ENCODE results near the gene HMCES.
"Not testable (repeated sequence)": the region's sequence is repeated elsewhere in the genome, so short reads cannot be mapped to it uniquely, and the experiment has no call there.

Gene HMCES

DNA sequence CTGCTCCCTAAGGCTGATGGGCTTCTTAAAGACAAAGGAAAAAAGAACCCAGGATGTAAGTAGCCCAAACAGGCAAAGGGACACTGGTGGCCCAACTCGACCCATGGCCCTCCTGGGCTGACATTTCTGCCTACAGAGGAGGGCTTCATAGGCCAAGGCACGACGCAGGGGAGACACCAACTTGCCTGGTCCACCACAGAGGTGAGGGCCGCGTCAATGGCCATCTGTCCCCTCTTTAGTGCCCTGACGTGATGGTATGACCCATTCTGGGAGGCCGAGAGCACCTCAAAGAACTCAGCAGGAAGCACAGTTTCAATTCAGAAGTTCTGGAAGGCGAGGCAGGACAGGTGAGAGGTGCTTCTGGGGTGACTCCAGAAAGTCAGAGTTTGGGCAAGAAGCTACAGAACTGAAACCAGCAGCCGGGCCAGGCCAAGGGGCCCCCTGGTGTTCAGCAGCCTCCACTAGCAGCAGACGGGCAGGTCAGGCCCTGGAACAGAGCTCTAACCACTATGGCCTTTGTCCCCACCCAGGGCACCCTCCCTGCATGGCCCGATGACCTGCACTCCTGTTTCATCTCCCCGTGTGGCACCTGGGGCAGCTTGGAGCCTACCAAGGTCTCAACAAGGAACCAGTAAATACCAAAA lies 45.1 kb downstream of the HMCES start:
- no peak for DNase-seq

DNA sequence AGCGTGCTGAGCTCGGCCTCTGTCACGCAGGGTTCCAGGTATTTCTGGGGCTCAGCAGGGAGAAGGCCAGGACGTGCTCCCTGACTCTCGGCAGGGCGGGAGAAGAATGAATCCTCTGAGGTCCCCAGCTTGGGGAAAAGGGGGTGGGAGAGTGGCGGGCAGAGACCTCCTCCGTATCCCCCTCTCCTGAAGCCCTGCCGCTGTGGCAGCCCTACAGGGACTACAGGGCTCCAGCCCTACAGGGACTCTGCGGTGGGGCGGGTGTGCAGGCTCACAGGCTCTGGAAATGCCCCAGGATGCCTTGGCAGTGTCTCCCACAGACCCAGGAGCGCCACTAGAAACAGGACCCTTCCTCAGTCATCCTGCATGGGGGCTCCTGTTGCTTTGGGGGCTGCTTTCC lies 46.2 kb downstream of the HMCES start:
- DNase-seq, result no peak

DNA sequence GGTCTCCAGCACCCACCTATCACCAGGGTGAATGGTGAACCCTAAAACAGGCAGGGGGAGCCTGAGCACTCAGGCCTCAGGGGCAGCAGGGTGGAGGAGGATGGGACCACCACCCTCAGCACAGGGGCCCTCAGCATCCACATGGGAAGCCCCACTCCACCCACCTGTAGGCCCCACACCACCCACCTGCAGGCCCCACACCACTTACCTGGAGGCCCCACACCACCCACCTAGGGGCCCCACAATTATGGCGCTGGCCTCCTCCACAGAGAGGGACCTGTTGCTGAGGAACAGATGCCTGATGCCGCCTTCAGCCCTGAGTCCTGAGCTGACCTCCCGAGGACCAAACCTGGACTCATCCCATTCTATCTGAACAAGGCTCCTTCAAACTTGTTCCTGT lies 46.7 kb downstream of the HMCES start:
- DNase-seq, result no peak

DNA sequence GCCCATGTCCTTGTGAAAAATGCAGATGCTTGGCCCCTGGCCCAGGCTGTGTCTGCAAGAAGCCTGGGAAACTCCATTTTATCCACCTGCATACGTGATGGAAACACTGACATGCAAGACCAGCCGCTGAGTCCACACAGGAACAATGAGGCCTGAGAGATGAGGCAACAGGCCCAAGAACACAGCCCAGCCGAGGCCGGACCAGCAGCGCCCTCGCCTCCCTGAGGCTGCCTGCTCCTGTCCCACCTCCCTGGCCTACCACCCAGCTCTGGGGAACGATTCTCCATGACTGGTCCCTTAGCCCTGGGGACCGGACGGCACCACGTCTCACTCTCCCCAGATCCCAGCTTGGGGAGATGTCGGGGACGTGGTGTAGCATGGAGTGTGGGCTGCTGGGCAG lies 47.5 kb downstream of the HMCES start:
- no peak for DNase-seq

DNA sequence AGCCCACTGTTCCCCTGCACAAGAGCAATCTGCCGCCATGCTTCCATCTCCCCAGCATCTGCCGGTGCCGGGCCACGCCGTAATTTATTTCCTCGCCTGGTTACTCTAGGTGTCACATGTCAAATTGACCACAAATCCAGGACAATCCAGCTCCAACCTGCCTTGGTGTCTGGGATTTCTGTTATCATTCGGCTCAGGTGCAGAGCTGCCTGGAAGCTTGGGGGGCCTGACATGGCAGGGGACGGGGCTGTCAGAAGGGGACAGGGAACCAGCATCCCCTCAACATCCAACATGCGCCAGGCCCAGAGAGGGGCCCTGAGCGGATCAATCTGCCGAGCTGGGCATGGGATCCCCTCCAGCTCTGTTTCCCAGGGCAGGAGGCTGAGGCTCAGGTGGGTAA lies 47.9 kb downstream of the HMCES start:
- DNase-seq, result no peak

DNA sequence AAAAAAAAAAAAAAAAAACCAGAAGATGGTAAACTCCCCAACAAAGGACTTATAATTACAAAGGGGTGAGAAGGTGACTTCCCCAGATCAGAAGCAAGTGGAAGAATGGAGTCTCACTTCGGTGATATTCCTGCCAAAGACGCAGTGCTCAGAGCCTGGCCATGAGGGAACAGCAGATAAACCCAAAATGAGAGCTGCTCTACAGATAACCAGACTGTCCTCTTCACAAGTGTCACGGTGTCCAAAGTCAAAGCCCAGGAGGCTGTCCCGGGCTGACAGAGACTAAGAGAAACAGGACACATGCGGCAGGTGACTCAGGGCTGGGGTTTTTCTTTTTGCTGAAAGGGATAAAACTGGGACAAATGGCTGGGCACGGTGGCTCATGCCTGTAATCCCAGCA lies 48.8 kb downstream of the HMCES start:
- DNase-seq, result no peak

DNA sequence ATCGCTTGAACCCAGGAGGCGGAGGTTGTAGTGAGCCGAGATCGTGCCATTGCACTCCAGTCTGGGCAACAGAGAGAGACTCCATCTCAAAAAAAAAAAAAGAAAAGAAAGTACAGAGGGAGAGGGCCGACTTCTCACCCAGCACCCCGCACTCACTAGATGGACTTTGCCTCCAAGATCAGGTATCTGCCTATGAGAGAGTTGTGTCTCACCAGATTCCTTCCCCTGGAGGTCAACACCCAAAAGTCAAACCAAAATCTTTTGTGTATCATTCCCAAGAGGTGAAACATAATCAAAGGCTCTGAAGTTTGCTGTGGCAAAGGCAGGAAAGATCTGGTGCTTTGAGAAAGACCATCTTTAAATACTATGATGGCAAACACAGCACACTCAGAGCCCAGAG lies 51.2 kb downstream of the HMCES start:
- DNase-seq, result no peak

DNA sequence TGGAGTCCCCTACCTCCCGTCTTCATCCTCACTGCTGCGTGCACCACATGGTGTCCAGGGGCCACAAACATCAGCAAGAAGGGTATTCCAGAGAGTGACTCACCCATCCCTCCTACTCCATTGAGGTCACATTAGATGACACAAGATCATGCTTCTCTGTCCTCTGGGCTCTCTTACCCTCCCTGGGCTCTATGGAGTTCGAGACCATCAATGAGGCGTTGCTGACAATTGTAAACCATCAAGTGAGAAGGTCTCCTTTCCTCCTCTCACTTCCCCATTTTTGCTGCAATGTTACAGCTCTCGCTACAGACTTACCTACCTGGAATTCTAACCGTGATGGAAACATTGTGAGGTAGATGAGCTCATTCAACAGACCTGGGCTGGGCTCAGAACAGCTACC lies 51.7 kb downstream of the HMCES start:
- DNase-seq, result no peak

DNA sequence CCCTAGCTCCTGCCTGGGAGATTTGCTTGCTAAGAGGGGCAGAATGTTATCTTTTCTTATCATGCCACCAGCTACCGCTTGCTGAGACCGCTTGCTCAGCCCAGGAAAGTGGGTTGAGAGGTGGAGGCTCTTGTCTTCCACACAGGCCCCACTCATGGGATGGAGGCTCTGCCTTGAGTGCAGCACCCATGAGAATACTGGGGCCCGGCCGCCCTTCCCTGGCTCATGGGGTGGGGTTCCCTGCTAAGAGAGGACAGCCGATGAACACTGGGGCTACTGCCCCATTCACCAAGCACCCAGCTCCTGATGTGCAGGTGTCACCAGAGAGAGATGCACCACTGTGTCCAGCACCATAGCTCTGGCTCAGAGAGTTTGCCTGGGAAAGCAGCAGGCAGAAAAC lies 55.2 kb downstream of the HMCES start:
- DNase-seq, result no peak

DNA sequence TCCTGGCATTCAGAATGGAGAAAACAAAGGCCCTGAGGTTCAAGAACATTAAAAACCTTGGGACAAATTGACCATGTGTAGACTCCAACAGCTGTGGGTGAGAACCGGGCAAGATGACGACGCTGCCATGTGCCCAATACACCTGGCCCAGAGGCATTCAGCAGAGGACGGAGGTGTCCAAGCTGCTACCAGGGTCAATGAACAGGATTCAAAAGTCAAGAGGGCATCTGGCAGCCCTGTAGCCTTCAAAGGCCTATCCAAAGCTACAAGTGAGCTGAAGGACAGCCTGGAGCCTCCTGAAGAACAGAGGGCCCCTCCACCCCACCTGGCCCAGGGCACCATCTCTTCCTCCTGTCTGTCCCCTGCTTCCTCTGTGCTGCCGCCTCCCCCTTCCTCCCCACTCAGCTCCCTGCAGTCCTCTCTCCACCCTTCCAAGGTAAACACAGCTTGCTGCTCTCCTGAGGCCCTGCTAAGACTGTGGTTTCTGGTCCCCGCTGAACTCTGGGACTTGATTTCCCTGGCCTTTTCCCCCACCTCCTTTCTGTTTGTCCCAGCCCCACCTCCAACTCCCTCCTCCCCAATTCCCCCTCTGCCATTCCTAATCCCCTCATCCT lies 57.5 kb downstream of the HMCES start:
- no peak for DNase-seq

DNA sequence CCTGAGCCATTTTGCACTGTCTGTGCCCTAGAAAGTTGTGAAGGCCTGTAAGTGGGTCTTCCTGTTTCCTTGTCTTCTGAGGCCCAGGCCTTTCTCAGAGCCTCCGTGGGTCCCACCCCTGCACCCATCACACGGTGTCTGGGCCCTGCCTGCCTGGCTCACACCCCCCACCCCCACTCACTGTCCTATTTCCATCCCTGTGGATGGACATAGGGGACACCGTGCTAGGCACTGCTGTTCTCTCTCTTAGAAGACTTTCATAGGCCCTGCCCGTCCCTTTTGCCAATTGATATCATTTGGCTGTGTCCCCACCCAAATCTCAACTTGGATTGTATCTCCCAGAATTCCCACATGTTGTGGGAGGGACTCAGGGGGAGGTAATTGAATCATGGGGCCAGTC lies 59.0 kb downstream of the HMCES start:
- DNase-seq, result not testable (repeated sequence)

DNA sequence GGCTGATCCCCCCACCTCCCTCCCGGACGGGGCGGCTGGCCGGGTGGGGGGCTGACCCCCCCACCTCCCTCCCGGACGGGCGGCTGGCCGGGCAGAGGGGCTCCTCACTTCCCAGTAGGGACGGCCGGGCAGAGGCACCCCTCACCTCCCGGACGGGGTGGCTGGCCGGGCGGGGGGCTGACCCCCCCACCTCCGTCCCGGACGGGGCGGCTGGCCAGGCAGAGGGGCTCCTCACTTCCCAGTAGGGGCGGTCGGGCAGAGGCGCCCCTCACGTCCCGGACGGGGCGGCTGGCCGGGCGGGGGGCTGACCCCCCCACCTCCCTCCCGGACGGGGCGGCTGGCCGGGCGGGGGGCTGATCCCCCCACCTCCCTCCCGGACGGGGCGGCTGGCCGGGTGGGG lies 60.5 kb downstream of the HMCES start:
- DNase-seq, result not testable (repeated sequence)

DNA sequence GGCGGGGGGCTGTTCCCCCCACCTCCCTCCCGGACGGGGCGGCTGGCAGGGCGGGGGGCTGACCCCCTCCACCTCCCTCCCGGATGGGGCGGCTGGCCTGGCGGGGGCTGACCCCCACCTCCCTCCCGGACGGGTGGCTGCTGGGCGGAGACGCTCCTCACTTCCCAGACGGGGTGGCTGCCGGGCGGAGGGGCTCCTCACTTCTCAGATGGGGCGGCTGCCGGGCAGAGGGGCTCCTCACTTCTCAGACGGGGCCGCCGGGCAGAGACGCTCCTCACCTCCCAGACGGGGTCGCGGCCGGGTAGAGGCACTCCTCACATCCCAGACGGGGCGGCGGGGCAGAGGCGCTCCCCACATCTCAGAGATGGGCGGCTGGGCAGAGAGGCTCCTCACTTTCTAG lies 61.2 kb downstream of the HMCES start:
- DNase-seq, result not testable (repeated sequence)

DNA sequence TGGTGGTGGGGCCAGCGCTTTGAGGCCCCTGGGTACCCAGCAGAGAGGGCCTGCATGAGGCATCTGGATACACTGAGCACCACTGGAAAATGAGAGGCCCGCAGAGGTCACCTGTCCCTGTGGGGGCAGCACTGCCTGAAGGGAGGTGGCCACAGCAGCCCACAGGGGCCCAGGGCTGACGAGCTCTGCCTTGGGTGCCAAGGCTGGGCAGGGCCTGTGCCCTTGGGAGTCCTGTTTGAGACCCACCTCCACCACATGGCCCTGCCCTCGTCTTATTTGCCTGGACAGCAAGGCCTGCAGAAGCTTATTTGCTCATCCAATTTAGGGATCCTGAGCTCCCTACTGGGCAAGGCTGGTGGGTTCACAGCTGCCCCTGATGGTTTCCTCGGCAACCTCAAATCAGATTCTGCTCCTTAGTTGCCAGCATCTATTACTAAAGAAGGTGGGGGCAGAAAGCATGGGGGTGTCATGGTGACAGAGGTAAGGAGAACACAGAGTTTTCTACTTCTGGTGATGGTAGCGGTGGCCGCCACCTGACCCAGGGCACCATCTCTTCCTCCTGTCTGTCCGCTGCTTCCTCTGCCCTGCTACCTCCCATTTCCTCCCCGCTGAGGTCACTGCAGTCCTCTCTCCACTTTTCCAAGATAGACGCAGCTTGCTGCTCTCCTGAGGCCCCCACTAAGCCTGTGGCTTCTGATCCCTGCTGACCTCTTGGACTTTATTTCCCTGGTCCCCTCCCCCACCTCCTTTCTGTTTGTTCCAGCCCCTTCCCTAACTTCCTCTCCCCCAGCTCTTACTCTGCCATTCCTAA lies 62.9 kb downstream of the HMCES start:
- no peak for DNase-seq

DNA sequence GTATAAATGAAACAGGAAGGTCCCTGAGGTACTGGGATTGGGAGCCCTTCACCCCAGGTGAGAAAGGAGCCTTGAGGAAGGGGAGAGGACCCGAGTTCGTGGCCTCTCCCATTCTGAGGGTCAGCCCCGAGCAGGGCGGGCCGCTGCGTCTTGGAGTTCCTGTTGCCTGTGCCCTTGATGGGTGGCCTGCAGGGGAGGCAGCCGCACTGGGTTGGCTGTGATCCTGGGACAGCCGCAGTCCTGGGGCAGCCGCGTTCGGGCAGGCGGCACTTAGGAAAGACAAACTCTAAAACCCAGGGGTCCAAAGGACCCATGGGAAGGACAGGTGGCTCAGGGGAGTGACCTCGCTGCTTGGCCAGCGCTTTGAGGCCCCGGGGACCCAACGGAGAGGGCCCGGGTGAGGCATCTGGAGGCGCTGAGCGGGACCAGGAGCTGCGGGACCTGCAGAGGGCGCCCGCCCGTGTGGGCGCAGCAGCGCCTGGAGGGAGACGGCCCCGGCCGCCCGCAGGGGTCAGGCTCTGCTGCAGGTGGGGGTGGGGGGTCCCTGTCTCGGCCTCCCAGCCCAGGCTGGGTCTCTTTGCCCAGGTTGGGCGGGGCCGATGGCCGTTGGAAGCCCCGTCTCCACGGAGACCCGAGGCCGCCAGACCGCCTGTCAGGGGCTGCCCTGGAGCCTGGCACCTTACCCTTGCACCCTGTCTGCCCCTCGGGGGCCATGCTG lies 65.1 kb downstream of the HMCES start:
- peak in 1 of 2 donors; percentile 13 for DNase-seq

DNA sequence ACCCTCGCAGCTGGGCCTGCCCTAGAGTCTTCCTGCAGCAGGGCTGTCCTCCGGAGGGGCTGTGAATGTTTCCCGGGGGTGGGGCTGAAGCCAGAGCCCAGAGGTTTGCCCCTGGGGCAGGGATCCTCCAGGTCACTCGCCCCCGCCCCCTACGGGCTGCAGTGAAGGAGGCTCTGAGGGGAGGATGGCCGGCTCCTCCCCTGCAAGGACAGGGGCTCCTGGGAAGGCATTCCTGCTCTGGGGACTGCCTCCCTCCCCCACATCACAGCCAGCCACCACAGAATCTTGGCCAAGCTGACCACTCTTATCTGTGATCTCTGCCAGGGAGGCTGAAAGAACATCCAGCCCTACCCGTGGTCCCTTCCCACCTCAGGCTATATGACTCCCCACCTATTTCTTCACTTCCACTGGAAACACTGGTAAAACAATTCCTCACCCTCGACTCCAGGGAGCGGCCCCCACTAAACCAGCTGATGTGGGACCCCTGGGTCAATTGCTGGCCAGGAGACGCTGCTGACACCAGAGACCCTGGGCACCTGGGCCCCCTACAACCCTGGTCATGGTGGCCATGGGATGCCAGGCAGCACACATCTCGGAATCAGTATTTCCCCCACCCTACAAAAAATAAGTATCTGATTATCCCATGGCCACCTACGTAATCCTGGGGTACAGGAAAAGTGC lies 66.0 kb downstream of the HMCES start:
- DNase-seq, result no peak

DNA sequence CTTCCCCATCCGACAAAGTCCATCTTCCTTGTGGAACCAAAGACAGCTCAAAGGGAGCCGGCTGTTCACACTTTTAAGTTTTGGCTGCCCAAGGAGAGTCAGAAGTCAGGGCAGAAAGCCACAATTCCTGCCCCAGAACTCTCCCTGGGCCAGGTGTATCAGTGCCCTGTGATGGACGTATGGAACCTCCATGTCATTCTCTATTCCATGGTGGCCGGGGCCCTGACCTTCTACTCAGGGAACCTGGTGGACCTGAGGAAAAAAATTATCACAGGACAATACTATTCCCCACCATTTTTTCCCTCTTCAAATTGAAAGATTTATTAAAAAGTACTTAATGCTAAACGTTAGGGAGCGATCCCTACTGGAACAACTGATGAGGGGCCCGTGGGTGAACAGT lies 66.6 kb downstream of the HMCES start:
- DNase-seq, result no peak

DNA sequence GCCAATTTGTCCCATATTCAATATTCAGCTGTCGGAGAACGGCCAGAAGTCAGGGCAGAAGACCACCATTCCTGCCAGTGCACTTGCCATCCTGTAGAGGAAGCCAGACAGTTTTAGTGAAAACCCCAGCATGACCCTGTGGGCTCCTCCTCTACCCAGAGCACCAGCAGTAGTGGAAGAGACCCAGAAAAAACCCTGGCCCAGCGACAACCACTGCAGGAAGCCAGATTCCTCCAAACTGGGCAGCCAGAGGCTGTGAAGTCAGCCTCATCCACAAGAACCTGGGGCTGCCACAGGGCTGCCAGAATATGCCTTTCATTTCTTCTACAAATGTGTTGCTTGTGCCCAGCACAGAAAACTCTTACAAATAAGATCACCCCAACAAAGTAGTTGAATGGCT lies 67.3 kb downstream of the HMCES start:
- DNase-seq, result no peak

DNA sequence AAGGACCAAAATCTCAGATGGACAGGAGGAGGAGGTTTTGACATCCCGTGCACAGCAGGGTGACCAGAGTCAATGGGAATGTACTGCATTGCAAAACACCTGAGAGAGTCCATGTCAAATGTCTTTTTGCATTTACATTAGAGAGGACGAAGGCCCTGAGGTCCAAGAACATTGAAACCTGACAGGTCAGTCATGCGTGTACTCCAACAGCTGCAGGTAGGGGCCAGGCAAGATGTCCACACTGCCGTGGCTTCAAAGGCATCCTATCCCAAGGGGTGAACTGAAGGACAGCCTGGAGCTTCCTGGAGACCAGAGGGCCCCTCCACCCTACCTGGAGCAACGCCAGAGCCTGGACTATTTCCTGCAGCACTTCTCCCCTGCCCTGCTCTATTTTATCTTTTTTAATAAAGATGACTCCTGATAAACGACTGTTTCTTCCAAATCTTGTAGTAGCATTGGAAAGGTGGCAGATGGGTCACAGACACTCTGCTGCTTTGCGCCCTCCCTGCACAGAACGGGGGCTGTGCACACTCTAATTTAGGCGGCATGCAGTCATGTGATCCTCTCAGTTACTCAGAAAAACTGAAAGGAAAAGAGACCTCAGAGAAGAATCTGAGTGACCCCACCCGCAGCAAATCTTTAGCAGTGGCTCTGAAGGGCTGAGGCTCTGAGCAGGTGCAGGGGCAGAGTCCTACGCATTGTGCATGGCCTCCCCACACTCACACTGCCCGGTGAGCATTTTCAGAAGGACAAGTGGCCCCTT lies 68.2 kb downstream of the HMCES start:
- DNase-seq, result no peak

DNA sequence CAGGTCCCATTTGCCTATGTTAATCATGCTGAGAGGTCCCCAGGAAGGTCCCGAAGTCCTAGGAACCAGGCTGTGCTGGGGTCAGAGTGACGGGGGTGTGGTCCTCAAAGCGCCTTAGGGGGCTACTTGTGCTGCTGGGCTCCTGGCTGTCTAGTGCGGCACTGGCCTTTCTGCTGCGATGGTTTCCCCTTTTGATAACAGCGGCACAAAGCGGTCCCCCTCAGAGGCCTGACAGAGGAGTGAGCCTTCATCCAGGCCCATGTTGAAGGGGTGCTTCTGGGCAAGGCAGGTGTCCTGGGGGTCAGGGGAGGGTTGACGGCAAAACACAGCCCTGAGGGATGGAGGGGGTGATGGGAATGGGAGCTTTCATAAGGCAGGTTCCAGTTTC lies 68.8 kb downstream of the HMCES start:
- no peak for DNase-seq

DNA sequence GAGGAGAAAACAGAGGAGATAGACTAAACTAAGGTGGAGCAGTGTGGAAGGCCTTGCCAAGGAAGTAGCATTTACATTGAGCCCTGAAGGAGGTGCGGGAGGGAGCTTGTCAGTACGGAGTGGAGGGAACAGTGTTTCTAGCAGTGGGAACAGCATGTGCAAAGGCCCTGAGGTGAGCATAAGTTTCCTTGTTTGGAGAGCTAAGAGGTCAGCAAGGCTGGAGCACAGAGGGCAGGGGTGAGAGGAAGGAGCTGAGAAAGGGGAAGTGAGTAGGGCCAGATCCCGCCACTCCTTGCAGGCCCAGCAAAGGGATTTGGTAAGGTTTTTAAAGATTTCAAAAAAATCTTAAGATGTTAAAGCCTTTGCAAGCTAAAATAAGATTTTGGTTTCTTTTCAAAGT lies 70.1 kb downstream of the HMCES start:
- DNase-seq, result no peak

DNA sequence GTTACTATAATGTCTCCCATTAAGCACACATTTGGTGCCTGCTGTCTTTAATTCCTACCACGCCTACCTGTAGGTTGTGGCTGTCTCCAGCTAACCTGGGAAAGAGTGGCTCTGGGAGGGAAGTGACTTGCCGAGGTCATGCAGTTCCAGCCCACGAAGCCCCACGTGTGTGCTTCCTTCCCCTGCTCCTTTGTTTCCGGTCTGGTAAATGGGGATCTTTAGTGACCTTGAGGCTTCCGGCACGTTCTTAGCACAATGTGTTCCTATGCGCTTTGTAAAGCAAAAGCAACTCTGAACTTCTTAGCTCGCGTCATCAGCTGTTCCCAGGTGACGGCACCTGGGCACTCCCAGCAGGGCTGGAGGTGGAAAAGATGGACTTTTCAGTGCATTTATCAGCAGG lies 70.5 kb downstream of the HMCES start:
- DNase-seq, result not testable (repeated sequence)
